ENCODE data around the gene FRMPD1. TPM values are rescaled to one million over a fixed set of nuclear protein-coding genes. Genes with fewer than 3 reads are reported as not detected.

The FRMPD1 gene
- polyA plus RNA-seq, 1 donor from 2014 or later = 0.35 TPM

DNA sequence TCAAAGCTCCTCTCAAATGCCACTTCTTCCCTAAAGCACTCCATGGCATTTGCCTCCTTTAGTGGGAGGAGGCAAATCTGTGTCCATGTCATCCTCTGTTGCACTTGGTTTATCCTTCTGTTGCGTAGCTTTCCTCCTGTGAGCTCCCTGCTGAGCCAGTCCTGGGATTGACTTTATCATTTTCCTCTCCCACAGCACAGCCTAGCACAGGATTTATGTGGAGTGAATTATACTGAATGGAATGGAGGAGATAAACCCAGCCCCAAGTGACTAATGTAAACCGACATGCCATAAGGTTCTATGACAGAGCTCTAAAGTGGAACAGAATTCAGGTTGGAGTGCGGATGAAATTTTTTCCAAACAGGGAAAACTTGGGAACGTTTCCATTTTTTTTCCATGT lies 31.9 kb upstream of the FRMPD1 start:
- no peak overlapping the region for H3K4me2 ChIP-seq (ENCODE audit: low read length)
- H3K4me3 ChIP-seq (ENCODE audit: low read length) = no peak overlapping the region
- H3K9me3 ChIP-seq (ENCODE audit: low read length) = no peaks in the 10 kb centered on the region
- TF ChIP-seq RAD21 (conservative IDR thresholded peaks at IDR 0.05) (no peak), EZH2 (IDR thresholded peaks at IDR 0.05; ENCODE audit: borderline replicate concordance, insufficient read depth, low read length, poor library complexity, severe bottlenecking) (no peak), TAF1 (IDR thresholded peaks at IDR 0.05; ENCODE audit: low read depth) (no peak), EP300 (conservative IDR thresholded peaks at IDR 0.05; ENCODE audit: poor library complexity, severe bottlenecking) (no peak), MXI1 (conservative IDR thresholded peaks at IDR 0.05; ENCODE audit: poor library complexity, severe bottlenecking) (no peak), SMC3 (conservative IDR thresholded peaks at IDR 0.05; ENCODE audit: poor library complexity) (no peak), POLR2AphosphoS5 (IDR thresholded peaks at IDR 0.05) (no peak)
- TF ChIP-seq, protein P1, sequence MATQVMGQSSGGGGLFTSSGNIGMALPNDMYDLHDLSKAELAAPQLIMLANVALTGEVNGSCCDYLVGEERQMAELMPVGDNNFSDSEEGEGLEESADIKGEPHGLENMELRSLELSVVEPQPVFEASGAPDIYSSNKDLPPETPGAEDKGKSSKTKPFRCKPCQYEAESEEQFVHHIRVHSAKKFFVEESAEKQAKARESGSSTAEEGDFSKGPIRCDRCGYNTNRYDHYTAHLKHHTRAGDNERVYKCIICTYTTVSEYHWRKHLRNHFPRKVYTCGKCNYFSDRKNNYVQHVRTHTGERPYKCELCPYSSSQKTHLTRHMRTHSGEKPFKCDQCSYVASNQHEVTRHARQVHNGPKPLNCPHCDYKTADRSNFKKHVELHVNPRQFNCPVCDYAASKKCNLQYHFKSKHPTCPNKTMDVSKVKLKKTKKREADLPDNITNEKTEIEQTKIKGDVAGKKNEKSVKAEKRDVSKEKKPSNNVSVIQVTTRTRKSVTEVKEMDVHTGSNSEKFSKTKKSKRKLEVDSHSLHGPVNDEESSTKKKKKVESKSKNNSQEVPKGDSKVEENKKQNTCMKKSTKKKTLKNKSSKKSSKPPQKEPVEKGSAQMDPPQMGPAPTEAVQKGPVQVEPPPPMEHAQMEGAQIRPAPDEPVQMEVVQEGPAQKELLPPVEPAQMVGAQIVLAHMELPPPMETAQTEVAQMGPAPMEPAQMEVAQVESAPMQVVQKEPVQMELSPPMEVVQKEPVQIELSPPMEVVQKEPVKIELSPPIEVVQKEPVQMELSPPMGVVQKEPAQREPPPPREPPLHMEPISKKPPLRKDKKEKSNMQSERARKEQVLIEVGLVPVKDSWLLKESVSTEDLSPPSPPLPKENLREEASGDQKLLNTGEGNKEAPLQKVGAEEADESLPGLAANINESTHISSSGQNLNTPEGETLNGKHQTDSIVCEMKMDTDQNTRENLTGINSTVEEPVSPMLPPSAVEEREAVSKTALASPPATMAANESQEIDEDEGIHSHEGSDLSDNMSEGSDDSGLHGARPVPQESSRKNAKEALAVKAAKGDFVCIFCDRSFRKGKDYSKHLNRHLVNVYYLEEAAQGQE (IDR thresholded peaks at IDR 0.05; ENCODE audit: borderline replicate concordance) = no peak
- TF ChIP-seq, protein P2, sequence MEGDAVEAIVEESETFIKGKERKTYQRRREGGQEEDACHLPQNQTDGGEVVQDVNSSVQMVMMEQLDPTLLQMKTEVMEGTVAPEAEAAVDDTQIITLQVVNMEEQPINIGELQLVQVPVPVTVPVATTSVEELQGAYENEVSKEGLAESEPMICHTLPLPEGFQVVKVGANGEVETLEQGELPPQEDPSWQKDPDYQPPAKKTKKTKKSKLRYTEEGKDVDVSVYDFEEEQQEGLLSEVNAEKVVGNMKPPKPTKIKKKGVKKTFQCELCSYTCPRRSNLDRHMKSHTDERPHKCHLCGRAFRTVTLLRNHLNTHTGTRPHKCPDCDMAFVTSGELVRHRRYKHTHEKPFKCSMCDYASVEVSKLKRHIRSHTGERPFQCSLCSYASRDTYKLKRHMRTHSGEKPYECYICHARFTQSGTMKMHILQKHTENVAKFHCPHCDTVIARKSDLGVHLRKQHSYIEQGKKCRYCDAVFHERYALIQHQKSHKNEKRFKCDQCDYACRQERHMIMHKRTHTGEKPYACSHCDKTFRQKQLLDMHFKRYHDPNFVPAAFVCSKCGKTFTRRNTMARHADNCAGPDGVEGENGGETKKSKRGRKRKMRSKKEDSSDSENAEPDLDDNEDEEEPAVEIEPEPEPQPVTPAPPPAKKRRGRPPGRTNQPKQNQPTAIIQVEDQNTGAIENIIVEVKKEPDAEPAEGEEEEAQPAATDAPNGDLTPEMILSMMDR (IDR thresholded peaks at IDR 0.05; ENCODE audit: poor library complexity, severe bottlenecking) = no peak
- H3K27me3 ChIP-seq (ENCODE audit: insufficient read depth, low read depth, low read length) = no peaks in the 10 kb centered on the region
- H3K9me2 ChIP-seq (ENCODE audit: insufficient read depth, low read length) = no peaks in the 10 kb centered on the region
- H3K79me2 ChIP-seq (replicated peaks; ENCODE audit: insufficient read depth, low read length) = no peaks in the 10 kb centered on the region
- no peak overlapping the region for H3K27ac ChIP-seq (ENCODE audit: low read length)
- H3F3A ChIP-seq (ENCODE audit: insufficient read depth, low read length, poor library complexity, severe bottlenecking) = no peaks in the 10 kb centered on the region
- H2AFZ ChIP-seq (ENCODE audit: low read depth, low read length) = no peak overlapping the region
- no peak overlapping the region for H3K9ac ChIP-seq (ENCODE audit: low read length)
- no peaks in the 10 kb centered on the region for H3K36me3 ChIP-seq (ENCODE audit: insufficient read depth, low read length)
- no peaks in the 10 kb centered on the region for H4K20me1 ChIP-seq (ENCODE audit: insufficient read depth)

DNA sequence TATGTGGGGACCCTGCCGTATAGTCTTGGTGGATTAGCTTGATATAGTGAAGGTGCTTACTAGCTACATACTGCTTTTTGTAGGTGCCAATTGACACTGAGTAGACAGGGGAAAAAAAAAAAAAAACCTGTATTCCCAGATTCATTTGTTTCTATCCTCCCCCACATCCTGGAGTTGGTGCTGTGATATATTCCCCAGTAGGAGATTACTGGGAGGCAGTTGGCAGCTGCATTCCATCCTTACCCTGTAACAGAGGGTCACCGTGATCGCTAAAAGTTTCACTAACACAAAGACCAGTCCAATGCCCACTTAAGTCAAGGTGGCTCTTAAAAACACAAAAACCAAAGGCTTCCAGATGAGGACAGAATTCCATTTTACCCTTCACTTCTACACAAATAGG lies 30.9 kb upstream of the FRMPD1 start:
- no peak overlapping the region for H3K27ac ChIP-seq (ENCODE audit: low read length)
- no peaks in the 10 kb centered on the region for H4K20me1 ChIP-seq (ENCODE audit: insufficient read depth)
- no peaks in the 10 kb centered on the region for H3K36me3 ChIP-seq (ENCODE audit: insufficient read depth, low read length)
- H3K27me3 ChIP-seq (ENCODE audit: insufficient read depth, low read depth, low read length) = no peaks in the 10 kb centered on the region
- H3K4me2 ChIP-seq (ENCODE audit: low read length) = no peak overlapping the region
- TF ChIP-seq SMC3 (conservative IDR thresholded peaks at IDR 0.05; ENCODE audit: poor library complexity) (no peak), EP300 (conservative IDR thresholded peaks at IDR 0.05; ENCODE audit: poor library complexity, severe bottlenecking) (no peak), EZH2 (IDR thresholded peaks at IDR 0.05; ENCODE audit: borderline replicate concordance, insufficient read depth, low read length, poor library complexity, severe bottlenecking) (no peak), MXI1 (conservative IDR thresholded peaks at IDR 0.05; ENCODE audit: poor library complexity, severe bottlenecking) (no peak), TAF1 (IDR thresholded peaks at IDR 0.05; ENCODE audit: low read depth) (no peak), RAD21 (conservative IDR thresholded peaks at IDR 0.05) (no peak), POLR2AphosphoS5 (IDR thresholded peaks at IDR 0.05) (no peak)
- TF ChIP-seq, protein P2 (IDR thresholded peaks at IDR 0.05; ENCODE audit: poor library complexity, severe bottlenecking) = no peak
- TF ChIP-seq, protein P1 (IDR thresholded peaks at IDR 0.05; ENCODE audit: borderline replicate concordance) = no peak
- H3F3A ChIP-seq (ENCODE audit: insufficient read depth, low read length, poor library complexity, severe bottlenecking) = no peaks in the 10 kb centered on the region
- H3K79me2 ChIP-seq (replicated peaks; ENCODE audit: insufficient read depth, low read length) = no peaks in the 10 kb centered on the region
- H2AFZ ChIP-seq (ENCODE audit: low read depth, low read length) = no peak overlapping the region
- H3K4me3 ChIP-seq (ENCODE audit: low read length) = no peak overlapping the region
- no peaks in the 10 kb centered on the region for H3K9me3 ChIP-seq (ENCODE audit: low read length)
- H3K9me2 ChIP-seq (ENCODE audit: insufficient read depth, low read length) = no peaks in the 10 kb centered on the region
- H3K9ac ChIP-seq (ENCODE audit: low read length) = no peak overlapping the region
